HG02623 (cell line): ENCODE data around the gene GSG1.
"Not testable (repeated sequence)": the region's sequence is repeated elsewhere in the genome, so short reads cannot be mapped to it uniquely, and the experiment has no call there.

ENCODE experiments used
- ATAC-seq: cut with Tn5 transposase; IDR thresholded peaks from one replicate; pipeline ENCODE4 v1.9.1; 2021; ENCODE audit warnings: moderate library complexity; ENCODE audit not compliant: unreplicated experiment

The GSG1 gene

DNA sequence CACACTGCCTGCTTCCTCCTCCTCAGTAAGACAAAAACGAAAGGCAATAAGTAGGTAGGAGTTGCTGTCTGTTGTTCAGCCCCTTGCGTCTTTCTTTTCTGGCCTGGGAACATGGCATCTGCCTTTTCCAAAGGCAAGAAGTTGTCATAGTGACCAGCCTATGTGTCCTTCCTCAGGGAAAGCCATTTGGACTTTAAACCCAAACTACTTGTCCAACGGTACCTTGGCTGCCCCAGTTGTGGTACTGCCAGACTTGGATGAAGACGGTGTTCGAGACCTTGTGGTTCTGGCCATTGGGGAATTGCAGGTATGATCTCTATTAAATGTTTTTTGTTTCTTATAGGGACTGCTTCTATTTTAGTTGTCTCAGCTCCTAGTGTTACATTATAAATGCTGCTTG lies 40.8 kb downstream of the GSG1 start:
- ATAC-seq: no peak

DNA sequence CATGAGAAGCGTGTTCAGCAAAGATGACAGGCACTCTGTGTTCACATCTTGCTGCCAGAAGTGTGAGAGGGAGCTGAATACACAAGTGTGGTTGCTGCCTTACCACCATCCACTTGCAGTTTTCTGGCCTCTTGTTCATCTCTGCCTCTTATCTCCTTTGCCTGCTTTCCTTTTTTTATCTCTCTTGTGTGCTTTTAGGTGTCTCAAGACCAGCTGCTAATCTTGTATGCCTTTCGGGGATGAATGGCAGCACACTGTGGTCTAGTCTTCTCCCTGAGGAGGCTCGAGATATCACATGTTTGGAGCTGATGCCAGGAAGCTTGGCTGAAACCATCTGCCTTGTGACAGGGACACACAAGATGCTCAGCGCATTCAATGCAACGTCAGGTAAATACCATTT lies 42.1 kb downstream of the GSG1 start:
- no peak for ATAC-seq

DNA sequence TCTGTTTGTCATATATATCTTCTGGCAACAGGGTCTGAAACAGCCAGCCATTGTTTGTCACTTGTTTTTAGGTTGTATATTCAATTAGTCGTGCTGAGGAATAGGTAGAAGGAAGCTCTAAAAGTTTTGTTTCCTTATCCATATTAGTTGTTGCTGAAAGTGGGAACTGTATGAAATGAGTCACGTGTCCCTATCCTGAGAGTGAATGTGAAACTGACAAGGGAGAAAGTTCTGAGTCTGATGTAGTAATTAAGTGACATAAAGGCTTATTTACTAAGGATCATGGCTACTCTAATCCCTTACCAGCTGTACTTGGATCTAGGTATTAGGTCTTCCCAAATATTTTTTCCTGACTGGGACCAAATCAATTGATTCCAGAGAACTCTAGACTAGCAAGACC lies 42.9 kb downstream of the GSG1 start:
- ATAC-seq: no peak

DNA sequence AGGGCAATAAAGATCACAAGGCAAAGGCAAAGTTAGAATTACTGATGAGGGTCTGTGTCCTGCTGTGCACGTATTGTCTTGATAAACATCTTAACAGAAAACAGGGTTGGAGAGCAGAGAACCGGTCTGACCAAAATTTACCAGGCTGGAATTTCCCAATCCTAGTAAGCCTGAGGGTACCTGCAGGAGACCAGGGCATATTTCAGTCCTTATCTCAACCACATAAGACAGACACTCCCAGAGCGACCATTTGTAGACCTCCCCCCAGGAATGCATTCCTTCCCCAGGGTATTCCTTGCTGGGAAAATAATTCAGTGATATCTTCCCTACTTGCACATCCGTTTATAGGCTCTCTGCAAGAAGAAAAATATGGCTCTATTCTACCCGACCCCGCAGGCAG lies 49.9 kb downstream of the GSG1 start:
- ATAC-seq: not testable (repeated sequence)

DNA sequence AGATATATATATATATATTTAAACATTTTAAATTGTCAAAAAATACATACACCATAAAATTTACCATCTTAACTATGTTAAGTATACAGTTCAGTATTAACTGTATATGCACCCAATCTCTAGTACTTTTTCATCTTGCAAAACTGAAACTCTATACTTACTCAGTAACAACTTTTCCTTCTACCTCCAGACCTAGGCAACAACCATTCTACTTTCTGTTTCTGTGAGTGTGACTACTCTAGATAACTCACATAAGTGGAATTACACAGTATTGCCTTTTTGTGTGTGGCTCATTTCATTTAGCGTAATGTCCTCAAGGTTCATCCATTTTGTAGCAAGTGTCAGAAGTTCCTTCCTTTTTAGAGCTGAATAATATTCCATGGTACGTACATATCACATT lies 51.0 kb downstream of the GSG1 start:
- ATAC-seq: no peak

DNA sequence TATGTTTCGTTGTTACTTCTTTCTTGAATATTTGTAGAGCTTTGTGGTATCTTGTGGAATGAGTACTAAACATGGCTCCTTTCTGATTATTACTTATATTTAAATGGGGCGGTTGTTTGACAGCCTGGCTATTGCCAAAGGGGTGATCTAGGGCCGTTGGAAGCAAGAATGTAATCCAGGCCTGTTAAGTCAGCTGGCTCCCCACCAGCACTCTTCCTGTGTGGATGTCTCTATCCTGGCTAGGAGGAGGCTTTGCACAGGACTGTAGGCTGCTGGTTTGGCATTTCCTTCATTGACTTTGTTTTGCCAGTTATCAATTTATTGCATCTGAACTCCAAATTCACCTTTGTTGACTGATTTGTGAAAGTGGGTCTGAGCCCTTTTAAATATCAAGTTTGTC lies 53.7 kb downstream of the GSG1 start:
- ATAC-seq: no peak

DNA sequence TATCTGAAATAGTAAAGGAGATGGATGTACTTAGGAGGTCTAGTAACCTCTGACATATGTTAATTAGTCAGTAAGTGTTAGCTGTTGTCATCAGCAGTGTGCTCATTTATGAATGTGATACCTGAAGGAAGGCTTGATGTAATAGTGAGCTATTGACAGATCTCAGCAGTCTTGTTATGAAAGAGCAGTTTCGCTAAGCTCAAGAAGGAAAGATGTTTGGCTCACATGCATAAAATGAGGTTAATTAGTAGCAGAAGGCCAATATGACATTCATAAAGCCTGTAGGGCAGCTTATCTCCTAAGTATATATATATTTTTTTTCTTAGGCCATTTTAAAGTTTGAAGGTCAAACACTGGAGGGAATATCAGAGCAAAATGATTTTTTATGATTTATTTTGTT lies 56.5 kb downstream of the GSG1 start:
- ATAC-seq: no peak

DNA sequence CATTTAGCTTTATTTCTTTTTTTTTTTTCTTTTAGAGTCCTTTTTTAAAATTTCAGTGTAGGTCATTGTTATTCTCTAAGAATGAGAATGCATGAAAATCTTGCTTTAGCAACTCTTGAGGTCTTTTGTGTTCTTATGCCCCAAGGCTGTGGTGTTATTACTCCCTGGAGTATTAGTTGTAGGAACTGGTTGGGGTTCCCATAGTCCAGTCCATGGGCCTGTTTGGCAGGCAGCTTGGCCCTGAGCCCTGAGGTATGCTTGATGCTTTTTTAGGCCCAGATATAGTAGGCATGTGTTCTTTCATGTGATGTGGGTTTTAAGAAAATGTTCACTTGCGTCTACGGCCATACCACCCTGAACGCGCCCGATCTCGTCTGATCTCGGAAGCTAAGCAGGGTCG lies 57.7 kb downstream of the GSG1 start:
- ATAC-seq: no peak

DNA sequence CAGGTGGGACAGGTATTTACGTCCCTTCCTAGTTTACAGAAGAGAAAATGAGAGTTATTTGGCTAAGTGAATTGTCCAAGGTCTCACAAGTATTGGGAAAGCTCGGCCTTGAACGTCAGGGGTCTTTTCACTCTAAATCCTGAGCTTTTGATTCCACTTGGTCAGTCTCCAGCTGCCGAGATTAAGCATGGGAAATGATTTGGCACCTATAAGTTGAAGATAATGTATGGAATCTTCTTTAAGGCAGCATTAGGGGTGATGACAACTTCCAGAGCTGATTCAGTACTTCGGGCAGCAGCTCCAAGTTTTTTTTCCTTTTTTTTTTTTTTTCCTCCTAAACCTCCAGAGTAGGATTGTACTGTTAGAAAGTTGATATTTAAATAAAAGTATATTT lies 58.6 kb downstream of the GSG1 start:
- ATAC-seq: no peak

DNA sequence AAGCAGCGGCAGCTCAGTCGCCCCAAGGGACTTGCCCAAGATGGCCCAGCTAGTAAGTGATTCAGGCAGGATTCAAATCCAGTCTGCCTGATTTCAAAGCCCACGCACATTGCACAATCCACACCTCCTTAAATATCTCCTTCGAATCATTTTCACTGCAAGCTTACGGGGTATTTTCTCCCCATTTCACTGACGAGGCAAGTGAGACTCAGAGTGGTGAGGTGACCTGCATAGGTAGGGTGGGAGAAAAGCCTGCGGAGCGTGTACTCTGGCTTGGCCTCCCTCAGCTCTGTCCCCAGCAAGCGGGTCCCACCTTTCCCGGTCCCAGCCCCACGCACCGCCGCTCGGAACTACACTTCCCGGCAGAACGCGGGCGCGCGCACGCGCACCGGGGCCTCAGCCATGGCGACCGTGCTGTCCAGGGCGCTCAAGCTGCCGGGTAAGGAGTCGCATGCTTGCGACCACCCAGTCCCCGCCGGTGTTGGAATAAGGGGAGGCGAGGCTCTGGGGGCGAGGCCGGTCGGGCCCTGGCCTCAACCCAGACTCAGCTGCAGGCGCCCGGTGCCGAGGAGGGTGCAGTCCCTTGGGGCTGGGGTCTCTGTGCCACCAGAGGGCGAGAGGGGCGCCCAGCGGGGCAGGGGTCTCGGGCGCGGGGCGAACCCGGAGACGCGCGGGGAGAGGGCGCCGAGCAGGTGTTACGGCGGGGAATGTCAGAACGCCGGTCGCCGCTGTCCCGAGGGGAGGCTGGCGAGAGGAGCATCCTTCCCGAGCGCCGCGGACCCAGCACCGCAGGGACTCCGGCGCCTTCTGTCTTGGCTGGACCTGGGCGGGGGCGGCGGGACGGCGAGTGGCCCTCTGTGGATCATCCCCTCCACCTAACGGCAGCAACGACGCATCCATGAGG lies 59.2 kb downstream of the GSG1 start, which contains the start of gene FAM234B:
FAM234B (plus strand) TSS at position 380 of the 904 bp plus-strand sequence; CDS start at position 403, 23 bp downstream.
- ATAC-seq: peak; percentile 89

DNA sequence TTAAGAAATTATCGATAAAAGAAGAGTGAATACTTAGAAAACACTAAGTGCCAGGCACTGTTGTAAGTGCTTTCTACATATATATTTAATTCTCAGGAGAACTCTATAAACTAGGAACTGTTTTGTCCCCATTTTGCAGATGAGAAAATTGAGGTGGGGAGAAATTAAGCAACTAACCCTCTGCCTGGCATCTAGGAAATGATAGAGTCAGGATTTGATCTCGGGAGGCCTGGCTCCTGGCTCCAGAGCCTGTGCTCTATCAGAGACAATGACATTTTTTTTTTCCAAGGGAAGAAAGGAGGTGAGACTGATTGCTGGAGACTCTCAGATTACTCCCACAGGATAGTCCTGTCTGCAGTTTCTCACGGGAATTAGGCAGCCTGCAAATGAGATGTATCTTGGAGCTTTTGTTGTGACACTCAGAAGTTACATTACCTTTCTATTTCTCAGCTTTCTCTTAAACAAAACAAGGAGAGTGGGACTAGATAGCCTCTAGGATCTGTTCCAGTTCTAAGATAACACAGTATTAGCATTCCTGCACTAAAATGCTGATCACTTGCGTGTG lies 60.7 kb downstream of the GSG1 start:
- ATAC-seq: no peak

DNA sequence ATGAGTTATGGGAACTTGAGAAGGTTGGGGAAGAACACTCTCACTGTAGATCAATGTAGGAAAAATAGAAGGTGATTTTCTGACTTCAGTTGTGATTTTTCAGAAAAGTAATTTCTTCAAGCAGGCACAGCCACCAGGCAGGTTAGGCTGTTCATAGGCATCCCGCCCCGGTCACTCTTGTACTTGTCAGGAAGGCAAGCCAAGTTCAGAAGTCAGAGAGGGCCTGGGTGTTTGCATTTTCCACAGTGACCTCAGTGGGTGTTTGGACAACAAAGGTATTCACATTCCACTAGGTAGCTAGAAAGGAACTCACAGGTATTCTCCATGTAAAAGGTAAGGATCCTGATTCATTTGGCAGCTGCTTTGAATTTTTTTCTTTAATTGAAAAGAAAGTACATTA lies 62.2 kb downstream of the GSG1 start:
- ATAC-seq: no peak

DNA sequence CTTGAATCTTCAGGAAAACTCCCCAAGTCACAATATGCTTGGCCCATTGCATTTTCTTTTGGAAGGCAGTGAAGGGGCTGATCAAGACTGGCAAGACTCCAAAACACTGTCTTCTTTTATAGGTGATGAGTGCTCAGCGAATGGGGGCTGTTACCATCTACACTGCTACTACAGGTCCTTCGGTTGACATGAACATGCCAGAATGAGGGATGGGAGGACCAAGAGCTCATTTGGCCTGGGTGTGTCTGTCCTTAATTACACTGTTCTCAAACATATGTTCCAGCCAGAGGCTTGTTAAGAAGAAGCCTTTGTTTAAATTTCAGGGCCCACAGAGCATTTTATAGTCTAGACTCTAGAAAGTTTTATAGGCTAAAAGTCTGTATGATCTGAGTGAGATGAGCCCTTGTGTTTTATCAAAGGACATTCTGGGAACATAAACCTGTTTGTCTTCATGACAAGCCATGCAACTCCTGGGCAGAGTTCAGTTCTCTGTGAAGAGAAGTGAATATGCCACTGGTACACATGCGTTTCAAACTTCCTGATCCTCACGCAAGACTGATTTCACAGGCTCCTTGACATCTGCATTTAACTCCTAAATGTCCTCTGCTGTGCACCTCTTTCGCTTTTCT lies 64.0 kb downstream of the GSG1 start:
- ATAC-seq: no peak

DNA sequence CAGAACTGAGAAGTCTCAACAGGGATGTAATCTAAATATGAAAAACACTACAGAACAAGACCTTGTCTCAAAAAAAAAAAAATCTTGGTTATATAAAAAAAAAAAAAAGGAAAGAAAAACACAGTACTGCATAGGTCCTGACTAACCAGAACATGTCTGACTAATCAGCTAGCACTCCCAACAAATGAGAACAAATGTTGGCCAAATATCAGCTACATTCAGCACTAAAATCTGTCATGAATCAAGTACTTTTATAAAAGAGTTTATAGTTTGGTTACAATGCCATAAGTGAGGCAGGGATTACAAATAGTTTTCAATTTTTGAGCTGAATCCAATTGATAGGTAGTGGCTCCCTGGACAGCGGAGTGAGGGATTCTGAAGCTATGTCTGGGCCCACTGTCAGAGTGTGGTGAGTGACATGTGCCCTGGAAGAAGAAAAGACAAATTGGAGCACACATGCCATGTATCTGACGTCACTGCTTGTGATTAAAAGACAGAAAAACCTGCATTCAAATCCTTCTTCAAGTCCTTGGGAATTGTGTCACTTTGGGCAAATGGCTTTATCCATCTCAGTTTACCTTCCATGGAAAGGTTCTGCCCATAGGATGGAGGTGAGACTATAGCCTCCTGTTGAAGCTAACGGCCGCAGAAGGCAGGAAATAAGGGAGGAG lies 64.8 kb downstream of the GSG1 start:
- no peak for ATAC-seq

DNA sequence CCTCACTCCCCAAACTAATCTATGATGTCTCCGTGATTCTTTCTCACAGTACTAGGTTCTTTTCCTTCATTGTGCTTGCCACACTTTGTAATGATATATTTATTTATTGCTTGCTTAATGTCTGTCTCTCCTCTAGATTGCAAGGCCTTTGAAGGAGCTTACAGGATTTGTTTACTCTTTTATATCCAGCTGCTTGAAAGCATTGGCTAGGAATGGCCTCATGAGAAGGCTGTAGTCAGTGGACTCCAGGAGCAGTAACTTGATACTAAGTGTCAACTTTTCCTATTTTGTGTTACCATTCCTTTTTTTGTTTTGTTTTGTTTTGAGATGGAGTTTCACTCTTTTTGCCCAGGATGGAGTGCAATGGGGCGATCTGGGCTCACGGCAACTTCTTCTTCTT lies 66.6 kb downstream of the GSG1 start:
- ATAC-seq: no peak

DNA sequence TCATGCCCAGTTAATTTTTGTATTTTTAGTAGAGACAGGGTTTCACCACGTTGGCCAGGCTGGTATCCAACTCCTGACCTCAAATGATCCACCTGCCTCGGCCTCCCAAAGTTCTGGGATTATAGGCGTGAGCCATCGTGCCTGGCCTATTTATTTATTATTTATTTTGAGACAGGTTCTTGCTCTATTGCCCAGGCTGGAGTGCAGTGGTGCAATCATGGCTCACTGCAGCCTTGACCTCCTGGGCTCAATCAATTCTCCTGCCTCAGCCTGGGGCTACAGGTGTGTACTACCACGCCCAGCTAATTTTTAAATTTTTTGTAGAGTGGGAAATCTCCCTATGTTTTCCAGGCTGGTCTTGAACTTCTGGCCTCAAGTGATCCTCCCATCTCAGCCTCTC lies 68.1 kb downstream of the GSG1 start:
- ATAC-seq: not testable (repeated sequence)
